NCI-H1092 treated with DMSO at 0.1 percent for 48 hours (cell line): ENCODE data around the gene NHSL1.

Experiments used
- DNase-seq: peaks from one replicate; lab custom pipeline; 2025; lab: John Stamatoyannopoulos, UW

Gene NHSL1

DNA sequence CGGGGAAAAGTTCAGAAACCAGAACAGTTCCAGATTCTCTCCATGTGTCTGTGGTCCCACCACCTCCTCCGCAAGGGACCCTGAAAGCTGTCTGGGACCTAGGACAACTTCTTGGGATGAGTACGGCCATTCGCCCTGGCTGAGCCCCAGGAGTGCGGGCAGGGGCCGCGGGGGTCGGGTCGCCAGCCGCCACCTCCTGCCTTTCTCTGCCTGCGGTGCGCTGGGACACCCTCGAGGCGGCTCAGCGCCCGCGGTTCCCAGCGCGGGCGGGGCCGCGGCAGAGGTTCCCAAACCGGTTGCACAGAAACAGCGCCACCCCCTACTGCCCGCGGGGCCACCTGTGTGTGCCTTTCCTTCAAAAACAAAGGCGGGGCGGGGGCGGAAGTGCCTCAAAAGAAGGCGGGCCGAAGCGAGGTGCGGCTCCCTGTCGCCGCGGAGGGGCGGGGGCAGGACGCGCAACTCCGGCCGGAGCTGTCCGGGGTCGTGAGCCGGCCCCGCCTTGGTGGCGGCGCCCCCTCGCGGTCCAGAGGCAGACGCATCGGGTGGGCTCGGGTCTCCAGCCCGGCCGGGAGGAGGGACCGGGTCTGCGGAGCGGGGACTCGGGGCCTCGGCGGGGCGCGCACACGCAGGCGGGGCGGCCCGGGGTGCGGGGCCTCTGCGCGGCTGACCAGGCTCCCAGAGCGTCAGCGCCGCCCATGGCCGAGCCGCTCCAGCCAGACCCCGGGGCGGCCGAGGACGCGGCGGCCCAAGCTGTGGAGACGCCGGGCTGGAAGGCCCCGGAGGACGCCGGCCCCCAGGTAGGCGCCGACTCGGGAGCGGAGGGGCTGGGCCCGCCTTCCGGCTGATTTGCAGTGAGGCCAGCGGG, 95.3 kb downstream of the NHSL1 start, which contains the start of gene HEBP2:
Gene HEBP2 (plus strand): TSS at position 423 of the 865 bp plus-strand sequence. CDS start 273 bp downstream, at position 696.
- peak; percentile 81 for DNase-seq

DNA sequence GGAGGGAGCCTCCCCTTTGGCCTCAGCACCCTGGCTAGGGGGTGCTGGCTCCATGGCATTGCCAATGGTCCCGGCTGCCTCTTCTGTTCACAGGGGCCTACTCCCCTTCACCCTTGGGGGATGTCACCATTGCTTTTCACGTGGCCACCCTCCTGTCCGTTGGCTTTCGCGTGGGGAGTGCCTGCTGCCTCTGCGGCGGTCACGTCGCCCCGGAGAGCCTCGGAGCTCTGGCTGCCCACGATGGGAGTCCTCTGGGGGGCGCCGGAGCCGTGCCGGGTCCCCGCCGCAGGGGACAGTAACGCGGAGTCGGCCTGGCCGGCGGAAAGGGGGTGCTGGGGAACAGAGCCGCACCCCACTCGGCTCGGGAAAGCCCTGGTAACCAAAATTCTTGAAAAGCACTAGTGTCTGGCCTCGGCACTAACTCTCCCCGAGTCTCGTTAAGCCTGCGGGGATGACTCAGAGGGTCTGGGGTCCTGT, 95.9 kb downstream of the NHSL1 start:
- DNase-seq: peak; percentile 18

GRCh38 chr6:138402838-138403187, 96.5 kb downstream of the NHSL1 start:
- no peak for DNase-seq

GRCh38 chr6:138401960-138402837, 97.1 kb downstream of the NHSL1 start:
- no peak for DNase-seq

GRCh38 chr6:138400326-138400725, 99.0 kb downstream of the NHSL1 start:
- no peak for DNase-seq

GRCh38 chr6:138397128-138398122, 101.9 kb downstream of the NHSL1 start:
- DNase-seq: no peak

GRCh38 chr6:138396709-138397108, 102.6 kb downstream of the NHSL1 start:
- no peak for DNase-seq

DNA sequence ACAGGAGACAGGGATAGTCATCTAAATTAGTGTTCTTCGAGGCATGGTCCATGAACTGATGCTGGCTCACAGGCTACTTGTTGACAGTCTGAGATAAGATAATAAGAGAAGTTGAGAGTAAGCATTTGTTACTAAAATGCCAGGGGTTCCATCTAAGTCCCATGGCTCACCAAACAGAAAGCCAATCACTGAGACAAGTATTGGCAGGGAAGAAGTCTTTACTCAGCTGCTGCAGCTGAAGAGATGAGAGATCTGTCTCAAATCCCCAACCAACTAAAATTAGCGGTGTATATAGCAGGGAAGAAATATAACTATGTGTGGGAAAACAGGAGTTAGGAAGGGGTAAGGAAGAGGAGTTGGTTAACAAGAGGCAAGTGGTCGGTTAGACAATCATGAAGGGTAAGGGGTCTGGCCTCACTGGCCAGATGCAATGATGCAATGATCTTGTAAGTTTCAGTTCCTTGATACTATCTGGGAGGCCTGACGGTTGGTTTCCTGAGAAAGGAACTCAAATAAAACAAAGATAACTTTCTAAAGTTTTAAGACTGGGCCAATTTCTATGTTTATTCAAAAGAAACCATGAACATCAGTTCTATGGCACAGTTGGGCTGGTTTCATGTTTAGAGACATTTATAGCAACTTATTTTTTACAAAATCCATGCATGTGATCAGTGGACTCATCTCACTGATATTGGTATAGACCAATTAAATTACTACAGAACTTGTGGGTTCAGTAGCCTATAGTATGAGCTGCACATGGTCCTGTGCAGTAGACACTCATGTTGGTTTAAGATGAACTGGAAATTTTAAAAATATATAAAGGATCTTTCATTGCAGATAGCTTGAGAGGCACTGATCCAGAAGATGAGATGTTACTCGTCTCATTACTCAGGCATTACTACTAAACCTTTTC, 105.2 kb downstream of the NHSL1 start:
- DNase-seq: no peak

- no peak for DNase-seq
These were observed 109.7 kb downstream of the NHSL1 start for GRCh38 chr6:138389551-138389950.

GRCh38 chr6:138387577-138388368, 111.5 kb downstream of the NHSL1 start:
- peak; percentile 38 for DNase-seq

- no peak for DNase-seq
These were observed 112.4 kb downstream of the NHSL1 start for GRCh38 chr6:138386897-138387296.

DNA sequence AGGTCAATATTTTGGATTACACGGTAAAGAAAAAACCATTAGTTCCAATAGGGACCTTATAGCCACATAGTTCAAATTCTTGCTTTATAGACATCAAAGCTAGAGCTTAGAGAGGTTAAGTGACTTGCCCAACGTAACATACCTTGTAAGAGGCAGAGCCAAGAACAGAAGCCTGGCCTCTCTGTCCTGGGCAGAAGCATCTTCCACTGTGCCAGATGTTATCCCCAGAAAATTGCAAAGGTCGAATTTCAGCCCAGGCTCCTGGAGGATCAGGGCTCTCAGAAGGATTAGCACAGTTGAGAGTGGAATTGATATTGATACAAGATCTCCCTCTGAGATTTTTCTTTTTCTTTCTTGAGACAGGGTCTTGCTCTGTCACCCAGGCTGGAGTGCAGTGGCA, 115.5 kb downstream of the NHSL1 start:
- DNase-seq: no peak

DNA sequence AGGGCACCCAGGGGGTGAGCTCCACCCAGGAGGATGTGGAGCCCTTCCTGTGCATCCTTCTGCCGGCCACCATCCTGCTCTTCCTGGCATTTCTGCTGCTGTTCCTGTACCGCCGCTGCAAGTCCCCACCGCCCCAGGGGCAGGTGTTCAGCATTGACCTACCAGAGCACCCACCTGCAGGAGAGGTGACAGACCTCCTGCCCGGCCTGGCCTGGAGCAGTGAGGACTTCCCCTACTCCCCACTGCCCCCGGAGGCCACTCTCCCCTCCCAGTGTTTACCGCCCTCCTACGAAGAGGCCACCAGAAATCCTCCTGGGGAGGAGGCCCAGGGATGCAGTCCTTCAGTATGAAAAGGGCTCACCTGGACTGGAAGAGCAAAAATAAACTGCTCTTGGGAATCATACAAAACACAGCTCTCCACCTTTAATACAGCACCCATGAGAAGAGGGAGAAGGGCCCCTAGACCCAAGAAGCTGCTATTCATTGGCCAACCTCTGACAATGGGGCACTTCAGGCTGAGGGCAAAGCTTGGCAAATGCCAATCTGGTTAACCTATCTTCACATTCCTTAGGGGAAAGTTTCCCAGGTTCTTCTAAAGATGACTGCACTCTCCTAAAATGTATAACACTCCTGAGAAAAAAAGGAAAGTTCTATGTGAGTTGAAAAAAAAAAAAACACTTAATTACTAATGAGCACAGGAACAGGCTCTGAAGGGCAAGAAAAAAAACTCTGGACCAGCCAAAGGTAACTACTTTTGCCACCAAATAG, 116.6 kb downstream of the NHSL1 start:
- DNase-seq: no peak

- peak; percentile 5 for DNase-seq
These were observed 120.8 kb downstream of the NHSL1 start for GRCh38 chr6:138378463-138378862.

DNA sequence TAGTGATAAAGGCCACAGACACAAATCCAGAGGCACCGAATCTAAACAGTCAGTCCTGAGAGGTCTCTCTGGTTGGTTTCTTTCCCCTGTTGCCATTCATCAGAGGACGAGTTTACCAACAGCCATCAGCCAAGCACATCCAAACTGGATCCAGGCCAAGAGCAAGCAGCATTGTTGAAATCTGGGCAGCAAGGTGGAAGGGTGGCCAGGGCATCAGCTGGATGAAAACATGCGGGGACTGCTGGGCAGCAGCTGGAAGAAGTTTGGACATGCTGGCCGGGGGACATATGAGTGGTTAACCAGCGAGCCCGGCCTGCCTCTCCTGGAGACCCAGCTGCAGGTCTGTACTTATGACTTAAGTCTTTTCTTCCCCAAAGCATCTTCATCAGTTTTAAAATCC, 121.5 kb downstream of the NHSL1 start, which contains the start of gene SMIM28:
Gene SMIM28 (plus strand): TSS at position 62 of the 400 bp plus-strand sequence. CDS start 168 bp downstream, at position 230.
- peak; percentile 75 for DNase-seq

DNA sequence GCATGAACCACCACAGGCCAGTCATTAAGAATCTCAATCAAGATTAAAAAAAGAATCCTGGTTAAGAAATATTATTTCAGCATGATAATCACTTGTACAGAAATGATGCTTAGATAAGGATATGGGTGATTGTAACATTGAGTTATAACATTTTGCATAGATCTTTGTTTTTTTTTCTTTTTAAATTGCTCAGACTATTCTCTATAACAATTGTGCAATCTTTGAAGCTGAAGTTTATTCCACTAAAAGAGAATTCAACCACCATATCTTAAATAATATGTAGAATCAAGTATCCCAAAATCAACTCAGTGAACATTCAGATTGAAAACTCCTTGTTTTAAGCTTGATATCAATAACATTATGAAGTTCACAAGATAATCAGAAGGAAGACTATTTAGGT, 122.3 kb downstream of the NHSL1 start:
- DNase-seq: no peak

DNA sequence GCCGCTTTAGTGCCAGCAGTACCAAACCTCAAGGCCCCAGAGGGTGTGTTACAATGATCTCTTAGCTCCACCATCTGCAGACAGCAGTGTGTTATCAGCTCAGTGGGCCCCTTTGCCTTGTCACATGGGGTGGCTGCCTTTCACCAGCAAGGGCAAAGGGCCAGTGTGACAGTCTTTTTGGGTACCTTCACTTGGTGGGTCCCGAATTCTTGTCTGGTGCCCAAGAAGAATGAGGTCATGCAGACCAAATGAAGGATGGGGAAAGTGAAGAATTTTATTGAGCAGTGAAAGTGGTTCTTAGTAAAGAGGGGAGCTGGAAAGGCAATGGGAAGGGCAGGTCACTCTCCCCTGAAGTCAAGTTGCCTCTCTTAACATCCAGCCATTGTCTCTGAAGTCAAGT, 124.5 kb downstream of the NHSL1 start:
- DNase-seq: no peak

DNA sequence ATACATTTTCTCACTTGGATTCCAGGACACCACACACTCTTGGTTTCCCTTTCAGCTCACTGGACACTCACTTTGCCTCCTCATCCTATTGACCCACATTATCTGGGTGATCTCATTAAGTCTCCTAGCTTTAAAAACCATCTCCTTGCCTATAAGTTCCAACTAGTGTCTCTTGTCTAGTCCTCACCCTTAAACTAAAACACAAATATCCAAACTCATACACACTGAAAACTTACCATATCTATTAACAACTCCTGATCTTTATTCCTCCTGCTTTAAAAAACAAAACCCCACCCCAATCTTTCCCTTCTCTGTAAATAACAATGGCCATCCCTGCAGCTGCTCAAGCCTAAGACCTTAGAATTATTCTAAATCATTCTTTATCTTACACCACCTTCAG, 125.1 kb downstream of the NHSL1 start:
- no peak for DNase-seq
